Karpas-422 (cell line): ENCODE measurements around the gene SLC38A8. TPM values are rescaled to one million over a fixed set of nuclear protein-coding genes. Genes with fewer than 3 reads are reported as not detected.

Source experiments
- DNase-seq: peaks from one replicate; pipeline ENCODE4 v3.0.0-alpha.2; 2015
- H2AFZ ChIP-seq: fragments of 200-600 bp; sonication (generic); 2 replicates; pipeline ENCODE4 v1.6.1; 2014; ENCODE audit warnings: antibody characterized with exemption, low read length, mixed read lengths
- H3K27ac ChIP-seq: fragments of 200-600 bp; sonication (generic); 2 replicates; pipeline ENCODE4 v1.5.1; 2014; ENCODE audit warnings: mild to moderate bottlenecking, low read length, moderate library complexity
- H3K27me3 ChIP-seq: fragments of 200-600 bp; sonication (generic); 2 replicates; pipeline ENCODE4 v1.6.1; 2014; ENCODE audit warnings: low read length, mixed read lengths
- H3K36me3 ChIP-seq: fragments of 200-600 bp; sonication (generic); 2 replicates; pipeline ENCODE4 v1.6.1; 2014; ENCODE audit warnings: low read length, mixed read lengths; ENCODE audit not compliant: insufficient read depth
- H3K4me1 ChIP-seq: fragments of 200-600 bp; sonication (generic); 2 replicates; pipeline ENCODE4 v1.6.1; 2014; ENCODE audit warnings: mild to moderate bottlenecking, low read length, mixed read lengths
- H3K4me2 ChIP-seq: fragments of 200-600 bp; sonication (generic); 2 replicates; pipeline ENCODE4 v1.6.1; 2014; ENCODE audit warnings: low read length, low read depth, mild to moderate bottlenecking; ENCODE audit not compliant: poor library complexity, severe bottlenecking
- H3K4me3 ChIP-seq: fragments of 200-600 bp; sonication (generic); 2 replicates; pipeline ENCODE4 v1.5.1; 2014; ENCODE audit warnings: mild to moderate bottlenecking, antibody characterized with exemption, low read length, mixed read lengths
- H3K79me2 ChIP-seq: fragments of 200-600 bp; sonication (generic); 2 replicates; pipeline ENCODE4 v1.6.1; 2014; ENCODE audit warnings: mild to moderate bottlenecking, low read length, mixed read lengths
- H3K9ac ChIP-seq: fragments of 200-600 bp; sonication (generic); 2 replicates; pipeline ENCODE4 v1.6.0; 2014; ENCODE audit warnings: low read length
- H3K9me2 ChIP-seq: fragments of 200-600 bp; sonication (generic), shearing (Covaris generic); replicated peaks from 2 replicates; pipeline ENCODE4 v1.6.0; 2014; ENCODE audit warnings: mild to moderate bottlenecking, low read length, moderate library complexity; ENCODE audit not compliant: insufficient read depth
- H3K9me3 ChIP-seq: fragments of 300-700, 200-600 bp; sonication (generic); 2 replicates; pipeline ENCODE4 v1.6.1; 2014; ENCODE audit warnings: low read length, mixed read lengths
- H4K20me1 ChIP-seq: fragments of 200-600 bp; sonication (generic); 2 replicates; pipeline ENCODE4 v1.6.1; 2014; ENCODE audit warnings: mild to moderate bottlenecking, antibody characterized with exemption, low read length, low read depth; ENCODE audit not compliant: insufficient read depth
- total RNA-seq: library from RNA; depleted of rRNA; stranded (reverse); fragments of >200 nt; shearing (Covaris generic); gene quantifications from 2 replicates; pipeline ENCODE4 v1.2.3, GENCODE V29; 2014; ENCODE audit warnings: low replicate concordance

The SLC38A8 gene
- total RNA-seq, 1 experiment from 2014 or later = not detected

GRCh38 chr16:84085271-84085667 is 42.7 kb upstream of the SLC38A8 start:
- Histone ChIP-seq H3K79me2 (peaks cover 25% of the 10 kb centered on the region), H4K20me1 (no peaks in the 10 kb centered on the region), H3K9me2 (no peaks in the 10 kb centered on the region), H3K4me2 (no peak overlapping the region), H3K36me3 (peaks cover 33% of the 10 kb centered on the region; the same call in 1 of the 2 replicates), H3K4me3 (no peak overlapping the region), H3K27me3 (no peaks in the 10 kb centered on the region), H3K9ac (no peak overlapping the region), H2AFZ (no peak overlapping the region), H3K9me3 (no peaks in the 10 kb centered on the region), H3K27ac (peak overlapping the region; percentile 82), H3K4me1 (peaks cover 53% of the 10 kb centered on the region)
- no peak for DNase-seq

DNA sequence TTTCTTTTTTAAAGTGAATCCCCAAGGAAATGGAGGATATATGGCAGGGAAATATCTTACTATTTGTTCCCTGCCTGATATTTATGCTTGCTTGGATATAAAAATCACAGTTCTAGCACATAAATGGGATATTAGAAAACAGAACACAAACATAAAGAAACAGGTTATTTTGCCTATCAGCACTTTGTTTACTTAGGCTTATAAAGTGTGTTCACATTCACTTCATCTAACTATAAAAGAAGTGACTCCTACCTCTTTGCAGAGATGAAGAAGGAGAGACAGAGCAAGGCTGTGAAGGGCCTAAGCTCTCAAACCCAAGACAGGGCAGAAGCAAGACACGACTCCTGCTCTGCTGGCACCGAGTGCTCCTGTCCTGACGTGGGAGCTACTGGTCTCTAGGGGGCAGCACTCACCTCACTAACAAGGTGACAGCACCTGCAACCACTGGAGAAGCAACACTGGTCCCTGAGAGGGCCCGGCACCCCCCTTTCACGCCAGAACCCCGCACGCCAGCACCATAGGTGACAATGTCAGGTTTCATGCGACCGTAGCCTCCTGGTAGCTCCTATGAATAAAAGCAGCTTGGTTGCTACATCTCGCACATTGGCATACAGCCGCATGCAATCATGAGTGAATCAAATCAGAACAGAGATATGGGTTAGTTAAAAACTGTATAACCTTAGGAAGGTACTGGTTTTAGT is 42.1 kb upstream of the SLC38A8 start:
- Histone ChIP-seq H3K36me3 (peaks cover 33% of the 10 kb centered on the region; the same call in 1 of the 2 replicates), H3K27me3 (no peaks in the 10 kb centered on the region), H3K9me2 (no peaks in the 10 kb centered on the region), H2AFZ (no peak overlapping the region), H3K4me2 (no peak overlapping the region), H3K79me2 (peaks cover 22% of the 10 kb centered on the region), H3K27ac (peak overlapping the region; percentile 50), H3K4me1 (peaks cover 48% of the 10 kb centered on the region), H3K9me3 (no peaks in the 10 kb centered on the region), H4K20me1 (no peaks in the 10 kb centered on the region), H3K9ac (no peak overlapping the region), H3K4me3 (no peak overlapping the region)
- DNase-seq = peak; percentile 89

GRCh38 chr16:84082835-84083569 is 40.4 kb upstream of the SLC38A8 start:
- H3K27ac ChIP-seq = no peak overlapping the region
- no peak overlapping the region for H2AFZ ChIP-seq
- no peaks in the 10 kb centered on the region for H3K27me3 ChIP-seq
- H3K9me2 ChIP-seq = no peaks in the 10 kb centered on the region
- H3K79me2 ChIP-seq = peaks cover 32% of the 10 kb centered on the region
- no peak overlapping the region for H3K4me3 ChIP-seq
- H3K4me2 ChIP-seq = no peak overlapping the region
- peaks cover 32% of the 10 kb centered on the region; the same call in 1 of the 2 replicates for H3K36me3 ChIP-seq
- 0 out of 2 replicates have a peak, but pooled peaks cover 4% of the 10 kb centered on the region for H4K20me1 ChIP-seq
- peaks cover 30% of the 10 kb centered on the region for H3K4me1 ChIP-seq
- DNase-seq = no peak
- H3K9ac ChIP-seq = no peak overlapping the region
- no peaks in the 10 kb centered on the region for H3K9me3 ChIP-seq

DNA sequence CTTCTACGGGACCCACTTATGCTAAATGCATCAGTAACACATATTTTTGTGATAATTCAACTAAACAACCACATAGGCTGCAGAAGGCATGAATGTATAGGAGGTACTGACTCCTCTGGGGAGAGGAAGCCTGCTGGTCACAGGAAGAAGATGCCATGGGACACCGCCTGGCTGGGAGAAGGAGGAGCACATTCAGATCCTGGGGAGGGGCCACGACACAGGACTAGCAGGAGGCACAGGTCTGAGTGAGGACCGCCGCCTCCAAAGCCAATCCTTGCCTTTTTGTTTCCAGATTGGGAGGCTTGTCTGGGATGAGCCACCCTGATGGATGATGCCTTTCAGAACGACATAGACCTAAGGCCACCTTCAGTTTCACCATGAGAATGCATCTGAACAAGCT is 39.5 kb upstream of the SLC38A8 start:
- Histone ChIP-seq H3K4me3 (no peak overlapping the region), H3K9ac (no peak overlapping the region), H3K4me1 (peaks cover 21% of the 10 kb centered on the region), H3K27me3 (no peaks in the 10 kb centered on the region), H3K27ac (no peak overlapping the region), H3K9me2 (no peaks in the 10 kb centered on the region), H2AFZ (no peak overlapping the region), H3K36me3 (peaks cover 27% of the 10 kb centered on the region; the same call in 1 of the 2 replicates), H4K20me1 (0 out of 2 replicates have a peak, but pooled peaks cover 4% of the 10 kb centered on the region), H3K9me3 (no peaks in the 10 kb centered on the region), H3K4me2 (no peak overlapping the region), H3K79me2 (peaks cover 40% of the 10 kb centered on the region)
- DNase-seq = no peak

GRCh38 chr16:84081446-84081989 is 38.9 kb upstream of the SLC38A8 start:
- Histone ChIP-seq H3K27me3 (no peaks in the 10 kb centered on the region), H4K20me1 (0 out of 2 replicates have a peak, but pooled peaks cover 4% of the 10 kb centered on the region), H3K9me2 (no peaks in the 10 kb centered on the region), H3K9me3 (no peaks in the 10 kb centered on the region), H2AFZ (no peak overlapping the region), H3K4me1 (peaks cover 16% of the 10 kb centered on the region), H3K9ac (no peak overlapping the region), H3K79me2 (peaks cover 42% of the 10 kb centered on the region), H3K36me3 (peaks cover 27% of the 10 kb centered on the region; the same call in 1 of the 2 replicates), H3K4me3 (no peak overlapping the region), H3K4me2 (no peak overlapping the region), H3K27ac (no peak overlapping the region)
- no peak for DNase-seq

- peaks cover 38% of the 10 kb centered on the region for H3K79me2 ChIP-seq
- peaks cover 8% of the 10 kb centered on the region for H3K4me1 ChIP-seq
- no peak overlapping the region for H3K4me3 ChIP-seq
- H3K4me2 ChIP-seq = no peak overlapping the region
- H3K27me3 ChIP-seq = no peaks in the 10 kb centered on the region
- no peaks in the 10 kb centered on the region for H3K9me2 ChIP-seq
- H4K20me1 ChIP-seq = 0 out of 2 replicates have a peak, but pooled peaks cover 4% of the 10 kb centered on the region
- no peak overlapping the region for H3K9ac ChIP-seq
- no peaks in the 10 kb centered on the region for H3K9me3 ChIP-seq
- no peak overlapping the region for H3K27ac ChIP-seq
- peaks cover 28% of the 10 kb centered on the region; the same call in 1 of the 2 replicates for H3K36me3 ChIP-seq
- no peak for DNase-seq
- no peak overlapping the region for H2AFZ ChIP-seq
These were observed 38.2 kb upstream of the SLC38A8 start for GRCh38 chr16:84080813-84081212.

- no peak overlapping the region for H3K27ac ChIP-seq
- peaks cover 42% of the 10 kb centered on the region for H3K79me2 ChIP-seq
- no peak overlapping the region for H3K4me2 ChIP-seq
- H3K4me1 ChIP-seq = peaks cover 5% of the 10 kb centered on the region
- no peak for DNase-seq
- H3K9me3 ChIP-seq = no peaks in the 10 kb centered on the region
- no peaks in the 10 kb centered on the region for H3K27me3 ChIP-seq
- H3K9me2 ChIP-seq = no peaks in the 10 kb centered on the region
- H3K36me3 ChIP-seq = peaks cover 31% of the 10 kb centered on the region; the same call in 1 of the 2 replicates
- H2AFZ ChIP-seq = no peak overlapping the region
- no peak overlapping the region for H3K4me3 ChIP-seq
- 0 out of 2 replicates have a peak, but pooled peaks cover 4% of the 10 kb centered on the region for H4K20me1 ChIP-seq
- H3K9ac ChIP-seq = no peak overlapping the region
These were observed 37.8 kb upstream of the SLC38A8 start for GRCh38 chr16:84080378-84080777.

DNA sequence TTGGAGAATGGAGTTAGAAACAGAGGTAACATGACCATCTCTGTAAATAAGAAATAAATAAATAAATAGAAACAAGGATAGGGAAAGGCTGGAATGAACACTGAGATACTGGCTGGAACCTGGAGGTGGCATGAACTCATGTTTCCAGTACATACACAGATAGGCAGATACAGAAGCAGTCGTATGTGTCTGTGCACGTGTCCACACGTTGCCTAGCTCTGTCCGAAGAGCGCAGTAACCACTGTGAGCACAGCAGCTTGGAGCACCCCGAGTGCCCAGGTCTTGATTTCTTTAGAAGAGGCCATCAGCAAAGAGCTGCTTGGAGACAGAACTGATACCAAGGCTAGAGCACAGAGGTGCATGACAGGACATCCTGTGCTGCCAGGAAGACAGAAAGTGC is 37.1 kb upstream of the SLC38A8 start:
- Histone ChIP-seq H3K27ac (no peak overlapping the region), H4K20me1 (0 out of 2 replicates have a peak, but pooled peaks cover 4% of the 10 kb centered on the region), H3K9me2 (no peaks in the 10 kb centered on the region), H2AFZ (no peak overlapping the region), H3K9ac (no peak overlapping the region), H3K79me2 (peaks cover 42% of the 10 kb centered on the region), H3K4me3 (no peak overlapping the region), H3K27me3 (no peaks in the 10 kb centered on the region), H3K4me2 (no peak overlapping the region), H3K4me1 (no peaks in the 10 kb centered on the region), H3K36me3 (peaks cover 31% of the 10 kb centered on the region; the same call in 1 of the 2 replicates), H3K9me3 (no peaks in the 10 kb centered on the region)
- DNase-seq = no peak
